ENCODE measurements around the gene PRDM16.

Gene PRDM16

DNA sequence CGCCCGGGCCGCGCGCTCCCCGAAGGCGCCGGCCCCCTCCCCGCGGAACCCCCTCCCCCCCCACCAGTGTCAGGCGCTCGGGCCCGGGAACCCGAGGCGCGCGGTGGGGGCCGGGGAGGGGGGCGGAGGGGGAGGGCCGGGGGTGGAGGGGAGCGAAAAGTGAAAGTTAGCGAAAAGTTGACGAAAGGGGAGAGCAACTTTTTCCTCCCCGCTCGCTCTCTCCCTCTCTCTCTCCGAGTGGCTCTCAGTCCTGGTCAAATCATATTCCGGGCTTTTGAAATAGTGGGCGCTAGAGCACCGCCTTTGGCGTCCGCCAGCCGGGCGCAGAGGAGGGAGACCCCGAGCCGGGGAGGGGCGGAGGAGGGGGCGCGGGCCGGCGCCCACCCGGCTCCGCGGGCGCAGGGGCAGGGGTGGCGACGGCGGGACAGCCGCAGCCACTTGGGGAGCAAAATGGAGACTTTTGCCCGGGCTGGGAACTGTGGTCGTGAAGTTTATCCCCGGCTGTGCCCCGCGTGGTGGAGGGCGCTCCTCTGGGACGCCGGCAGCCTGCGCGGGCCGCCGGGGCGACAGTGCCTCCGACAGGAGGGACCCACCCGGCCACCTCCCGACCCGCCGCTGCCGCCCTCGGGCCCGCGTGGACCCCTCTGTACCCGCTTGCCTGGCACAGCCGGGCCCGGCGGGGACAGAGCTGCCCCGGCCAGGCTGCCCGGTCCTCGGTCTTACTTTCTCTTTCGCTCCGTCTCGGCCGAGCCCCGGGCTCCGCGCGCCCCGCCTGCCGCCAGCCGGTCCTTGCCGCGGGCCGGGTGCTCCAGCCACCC is 697 bp downstream of the PRDM16 start (continued):
- TF ChIP-seq ZNF776 (tag by site-specific recombination; IDR thresholded peaks at IDR 0.05; ENCODE audit: borderline replicate concordance) (no peak), ZNF501 (tag by site-specific recombination; IDR thresholded peaks at IDR 0.05) (no peak), SCRT1 (tag by site-specific recombination; IDR thresholded peaks at IDR 0.05; ENCODE audit: borderline replicate concordance) (no peak), SP3 (tag by site-specific recombination; IDR thresholded peaks at IDR 0.05) (no peak), EGR2 (tag by site-specific recombination; IDR thresholded peaks at IDR 0.05; ENCODE audit: low read depth) (no peak), ZNF37A (tag by site-specific recombination; IDR thresholded peaks at IDR 0.05) (no peak), ZBTB8A (tag by site-specific recombination; IDR thresholded peaks at IDR 0.05) (peak; percentile 88), ZNF830 (tag by site-specific recombination; IDR thresholded peaks at IDR 0.05; ENCODE audit: low read depth) (no peak), MZF1 (tag by site-specific recombination; IDR thresholded peaks at IDR 0.05; ENCODE audit: borderline replicate concordance) (no peak), KLF8 (tag by site-specific recombination; IDR thresholded peaks at IDR 0.05) (peak; percentile 29; the same call in 1 of the 2 replicates), SCRT2 (tag by site-specific recombination; IDR thresholded peaks at IDR 0.05) (no peak), ZNF175 (tag by site-specific recombination; IDR thresholded peaks at IDR 0.05) (no peak), ZNF626 (tag by site-specific recombination; IDR thresholded peaks at IDR 0.05) (no peak), ZNF157 (tag by site-specific recombination; IDR thresholded peaks at IDR 0.05) (no peak), MEIS1 (CRISPR knock-in tag; IDR thresholded peaks at IDR 0.05; ENCODE audit: borderline replicate concordance) (no peak), ZNF292 (tag by site-specific recombination; IDR thresholded peaks at IDR 0.05; ENCODE audit: borderline replicate concordance, low read depth) (no peak), ZNF350 (tag by site-specific recombination; IDR thresholded peaks at IDR 0.05) (no peak), KLF7 (tag by site-specific recombination; IDR thresholded peaks at IDR 0.05; ENCODE audit: borderline replicate concordance) (no peak), ZNF530 (tag by site-specific recombination; IDR thresholded peaks at IDR 0.05; ENCODE audit: low read depth) (no peak), ZSCAN16 (tag by site-specific recombination; IDR thresholded peaks at IDR 0.05) (no peak), ZNF514 (tag by site-specific recombination; IDR thresholded peaks at IDR 0.05) (no peak), IKZF3 (tag by site-specific recombination; IDR thresholded peaks at IDR 0.05) (no peak), KLF16 (tag by site-specific recombination; IDR thresholded peaks at IDR 0.05) (no peak)
- TF ChIP-seq, protein P1, sequence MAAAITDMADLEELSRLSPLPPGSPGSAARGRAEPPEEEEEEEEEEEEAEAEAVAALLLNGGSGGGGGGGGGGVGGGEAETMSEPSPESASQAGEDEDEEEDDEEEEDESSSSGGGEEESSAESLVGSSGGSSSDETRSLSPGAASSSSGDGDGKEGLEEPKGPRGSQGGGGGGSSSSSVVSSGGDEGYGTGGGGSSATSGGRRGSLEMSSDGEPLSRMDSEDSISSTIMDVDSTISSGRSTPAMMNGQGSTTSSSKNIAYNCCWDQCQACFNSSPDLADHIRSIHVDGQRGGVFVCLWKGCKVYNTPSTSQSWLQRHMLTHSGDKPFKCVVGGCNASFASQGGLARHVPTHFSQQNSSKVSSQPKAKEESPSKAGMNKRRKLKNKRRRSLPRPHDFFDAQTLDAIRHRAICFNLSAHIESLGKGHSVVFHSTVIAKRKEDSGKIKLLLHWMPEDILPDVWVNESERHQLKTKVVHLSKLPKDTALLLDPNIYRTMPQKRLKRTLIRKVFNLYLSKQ (tag by site-specific recombination; IDR thresholded peaks at IDR 0.05; ENCODE audit: borderline replicate concordance) = no peak
- TF ChIP-seq, protein P2, sequence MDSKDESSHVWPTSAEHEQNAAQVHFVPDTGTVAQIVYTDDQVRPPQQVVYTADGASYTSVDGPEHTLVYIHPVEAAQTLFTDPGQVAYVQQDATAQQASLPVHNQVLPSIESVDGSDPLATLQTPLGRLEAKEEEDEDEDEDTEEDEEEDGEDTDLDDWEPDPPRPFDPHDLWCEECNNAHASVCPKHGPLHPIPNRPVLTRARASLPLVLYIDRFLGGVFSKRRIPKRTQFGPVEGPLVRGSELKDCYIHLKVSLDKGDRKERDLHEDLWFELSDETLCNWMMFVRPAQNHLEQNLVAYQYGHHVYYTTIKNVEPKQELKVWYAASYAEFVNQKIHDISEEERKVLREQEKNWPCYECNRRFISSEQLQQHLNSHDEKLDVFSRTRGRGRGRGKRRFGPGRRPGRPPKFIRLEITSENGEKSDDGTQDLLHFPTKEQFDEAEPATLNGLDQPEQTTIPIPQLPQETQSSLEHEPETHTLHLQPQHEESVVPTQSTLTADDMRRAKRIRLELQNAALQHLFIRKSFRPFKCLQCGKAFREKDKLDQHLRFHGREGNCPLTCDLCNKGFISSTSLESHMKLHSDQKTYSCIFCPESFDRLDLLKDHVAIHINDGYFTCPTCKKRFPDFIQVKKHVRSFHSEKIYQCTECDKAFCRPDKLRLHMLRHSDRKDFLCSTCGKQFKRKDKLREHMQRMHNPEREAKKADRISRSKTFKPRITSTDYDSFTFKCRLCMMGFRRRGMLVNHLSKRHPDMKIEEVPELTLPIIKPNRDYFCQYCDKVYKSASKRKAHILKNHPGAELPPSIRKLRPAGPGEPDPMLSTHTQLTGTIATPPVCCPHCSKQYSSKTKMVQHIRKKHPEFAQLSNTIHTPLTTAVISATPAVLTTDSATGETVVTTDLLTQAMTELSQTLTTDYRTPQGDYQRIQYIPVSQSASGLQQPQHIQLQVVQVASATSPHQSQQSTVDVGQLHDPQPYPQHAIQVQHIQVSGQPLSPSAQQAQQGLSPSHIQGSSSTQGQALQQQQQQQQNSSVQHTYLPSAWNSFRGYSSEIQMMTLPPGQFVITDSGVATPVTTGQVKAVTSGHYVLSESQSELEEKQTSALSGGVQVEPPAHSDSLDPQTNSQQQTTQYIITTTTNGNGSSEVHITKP (tag by site-specific recombination; IDR thresholded peaks at IDR 0.05) = no peak
- TF ChIP-seq, protein P3, sequence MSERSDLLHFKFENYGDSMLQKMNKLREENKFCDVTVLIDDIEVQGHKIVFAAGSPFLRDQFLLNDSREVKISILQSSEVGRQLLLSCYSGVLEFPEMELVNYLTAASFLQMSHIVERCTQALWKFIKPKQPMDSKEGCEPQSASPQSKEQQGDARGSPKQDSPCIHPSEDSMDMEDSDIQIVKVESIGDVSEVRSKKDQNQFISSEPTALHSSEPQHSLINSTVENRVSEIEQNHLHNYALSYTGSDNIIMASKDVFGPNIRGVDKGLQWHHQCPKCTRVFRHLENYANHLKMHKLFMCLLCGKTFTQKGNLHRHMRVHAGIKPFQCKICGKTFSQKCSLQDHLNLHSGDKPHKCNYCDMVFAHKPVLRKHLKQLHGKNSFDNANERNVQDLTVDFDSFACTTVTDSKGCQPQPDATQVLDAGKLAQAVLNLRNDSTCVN (tag by site-specific recombination; optimal IDR thresholded peaks at IDR 0.05) = peak; percentile 44
- TF ChIP-seq, protein P4, sequence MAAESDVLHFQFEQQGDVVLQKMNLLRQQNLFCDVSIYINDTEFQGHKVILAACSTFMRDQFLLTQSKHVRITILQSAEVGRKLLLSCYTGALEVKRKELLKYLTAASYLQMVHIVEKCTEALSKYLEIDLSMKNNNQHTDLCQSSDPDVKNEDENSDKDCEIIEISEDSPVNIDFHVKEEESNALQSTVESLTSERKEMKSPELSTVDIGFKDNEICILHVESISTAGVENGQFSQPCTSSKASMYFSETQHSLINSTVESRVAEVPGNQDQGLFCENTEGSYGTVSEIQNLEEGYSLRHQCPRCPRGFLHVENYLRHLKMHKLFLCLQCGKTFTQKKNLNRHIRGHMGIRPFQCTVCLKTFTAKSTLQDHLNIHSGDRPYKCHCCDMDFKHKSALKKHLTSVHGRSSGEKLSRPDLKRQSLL (tag by site-specific recombination; IDR thresholded peaks at IDR 0.05) = peak; percentile 38; the same call in 1 of the 2 replicates
- TF ChIP-seq, protein P5, sequence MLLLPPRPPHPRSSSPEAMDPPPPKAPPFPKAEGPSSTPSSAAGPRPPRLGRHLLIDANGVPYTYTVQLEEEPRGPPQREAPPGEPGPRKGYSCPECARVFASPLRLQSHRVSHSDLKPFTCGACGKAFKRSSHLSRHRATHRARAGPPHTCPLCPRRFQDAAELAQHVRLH (tag by site-specific recombination; IDR thresholded peaks at IDR 0.05) = no peak
- TF ChIP-seq, protein P6, sequence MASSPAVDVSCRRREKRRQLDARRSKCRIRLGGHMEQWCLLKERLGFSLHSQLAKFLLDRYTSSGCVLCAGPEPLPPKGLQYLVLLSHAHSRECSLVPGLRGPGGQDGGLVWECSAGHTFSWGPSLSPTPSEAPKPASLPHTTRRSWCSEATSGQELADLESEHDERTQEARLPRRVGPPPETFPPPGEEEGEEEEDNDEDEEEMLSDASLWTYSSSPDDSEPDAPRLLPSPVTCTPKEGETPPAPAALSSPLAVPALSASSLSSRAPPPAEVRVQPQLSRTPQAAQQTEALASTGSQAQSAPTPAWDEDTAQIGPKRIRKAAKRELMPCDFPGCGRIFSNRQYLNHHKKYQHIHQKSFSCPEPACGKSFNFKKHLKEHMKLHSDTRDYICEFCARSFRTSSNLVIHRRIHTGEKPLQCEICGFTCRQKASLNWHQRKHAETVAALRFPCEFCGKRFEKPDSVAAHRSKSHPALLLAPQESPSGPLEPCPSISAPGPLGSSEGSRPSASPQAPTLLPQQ (tag by site-specific recombination; IDR thresholded peaks at IDR 0.05) = peak; percentile 73
